NCI-H146 treated with DMSO at 0.1 percent for 48 hours (cell line): ENCODE data around the gene CFAP74.

ENCODE experiments used
- DNase-seq: peaks from one replicate; lab custom pipeline; 2025; ENCODE audit not compliant: unreplicated experiment; lab: John Stamatoyannopoulos, UW

The CFAP74 gene, protein sequence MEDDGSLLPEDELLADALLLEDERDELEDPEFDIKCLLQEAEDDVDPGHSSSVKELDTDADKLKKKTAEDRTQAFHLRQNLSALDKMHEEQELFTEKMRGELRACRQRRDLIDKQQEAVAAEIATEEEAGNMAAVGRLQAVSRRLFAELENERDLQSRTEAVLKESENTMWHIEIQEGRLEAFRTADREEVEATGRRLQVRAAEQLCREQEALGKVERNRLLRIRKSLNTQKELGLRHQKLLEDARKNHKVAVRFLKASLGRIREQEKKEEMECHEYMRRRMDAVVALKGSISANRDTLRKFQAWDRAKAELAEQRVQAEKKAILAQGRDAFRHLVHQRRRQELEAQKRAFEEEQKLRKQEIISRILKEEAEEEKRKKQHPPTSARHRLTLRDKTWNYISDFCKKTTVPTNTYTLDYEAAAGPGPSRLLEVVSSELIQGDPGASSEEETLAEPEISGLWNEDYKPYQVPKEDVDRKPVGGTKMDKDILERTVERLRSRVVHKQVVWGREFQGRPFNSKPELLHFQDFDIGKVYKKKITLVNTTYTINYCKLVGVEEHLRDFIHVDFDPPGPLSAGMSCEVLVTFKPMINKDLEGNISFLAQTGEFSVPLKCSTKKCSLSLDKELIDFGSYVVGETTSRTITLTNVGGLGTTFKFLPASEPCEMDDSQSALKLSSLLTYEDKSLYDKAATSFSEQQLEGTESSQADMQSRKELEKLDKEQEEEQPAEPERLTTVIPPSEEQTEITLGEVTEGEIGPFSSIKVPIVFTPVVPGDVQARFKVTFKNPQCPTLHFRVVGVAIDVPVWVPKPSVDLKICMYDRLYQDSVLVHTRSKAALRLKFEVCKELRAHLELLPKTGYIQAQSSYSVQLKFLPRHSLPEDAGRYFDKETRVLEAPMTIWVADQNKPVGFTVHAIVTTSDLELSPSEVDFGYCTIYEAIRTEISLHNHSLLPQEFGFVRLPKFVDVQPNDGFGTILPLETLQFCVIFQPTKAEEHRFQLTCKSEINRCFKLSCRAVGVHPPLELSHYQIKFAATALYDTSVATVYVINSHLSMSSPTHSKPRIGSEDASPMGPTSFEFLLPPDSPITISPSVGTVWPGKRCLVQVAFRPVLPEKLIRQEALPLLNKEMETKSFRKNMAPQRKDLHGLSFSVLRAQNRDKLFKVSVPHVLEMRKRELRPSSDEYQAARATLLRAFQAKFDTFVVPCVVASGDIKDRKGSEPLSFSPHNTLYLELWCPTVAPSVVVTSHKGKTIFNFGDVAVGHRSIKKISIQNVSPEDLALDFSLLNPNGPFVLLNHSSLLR (N-terminal part only)

DNA sequence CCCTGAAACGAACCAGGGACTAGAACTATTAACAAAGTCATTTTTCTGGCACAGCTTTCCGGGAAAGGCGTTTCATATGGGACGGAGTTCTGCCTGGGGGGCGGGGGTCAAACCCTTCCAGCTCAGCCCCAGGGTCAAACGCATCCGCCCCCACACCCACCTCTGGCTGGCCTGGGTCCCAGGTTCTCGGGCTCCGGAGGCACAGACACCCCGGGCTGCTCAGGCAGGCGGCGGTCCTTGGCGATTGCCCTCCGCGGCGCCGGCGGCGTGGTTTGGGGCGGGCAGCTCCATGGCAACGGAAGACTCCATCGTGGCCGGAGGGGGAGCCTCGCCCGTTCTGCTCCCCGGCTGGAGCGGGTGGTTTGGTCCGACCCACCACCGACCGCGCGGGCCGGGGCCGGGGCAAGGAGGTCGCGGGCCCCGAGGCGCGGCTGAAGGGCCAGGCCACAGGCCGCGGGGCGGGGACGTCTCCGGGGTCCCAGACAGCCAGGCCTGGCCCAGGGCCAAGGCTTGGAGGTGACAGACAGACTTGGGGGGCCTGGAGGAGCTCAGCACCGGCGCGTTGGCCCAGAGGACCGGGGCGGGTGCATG is at the start of gene CFAP74:
TSS of gene CFAP74 (minus strand) at position 246 of the 591 bp plus-strand sequence. CDS start 12,830 bp downstream, outside the sequence.
- no peak for DNase-seq

DNA sequence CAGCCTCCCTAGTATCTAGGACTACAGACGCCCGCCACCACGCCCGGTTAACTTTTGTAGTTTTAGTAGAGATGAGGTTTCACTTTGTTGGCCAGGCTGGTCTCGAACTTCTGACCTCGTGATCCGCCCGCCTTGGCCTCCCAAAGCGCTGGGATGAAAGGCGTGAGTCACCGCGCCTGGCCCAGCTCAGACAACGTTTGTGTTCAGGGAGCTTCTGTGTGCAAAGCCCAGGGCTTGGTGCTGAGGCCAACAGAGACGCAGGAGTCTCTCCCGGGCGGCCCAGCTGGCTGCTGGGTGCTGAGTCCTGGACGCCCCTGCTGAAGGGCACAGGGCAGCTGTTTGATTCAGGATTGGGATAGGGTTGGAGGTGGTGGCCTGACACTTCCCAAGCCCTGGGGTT is 49.6 kb upstream of the CFAP74 start:
- no peak for DNase-seq

DNA sequence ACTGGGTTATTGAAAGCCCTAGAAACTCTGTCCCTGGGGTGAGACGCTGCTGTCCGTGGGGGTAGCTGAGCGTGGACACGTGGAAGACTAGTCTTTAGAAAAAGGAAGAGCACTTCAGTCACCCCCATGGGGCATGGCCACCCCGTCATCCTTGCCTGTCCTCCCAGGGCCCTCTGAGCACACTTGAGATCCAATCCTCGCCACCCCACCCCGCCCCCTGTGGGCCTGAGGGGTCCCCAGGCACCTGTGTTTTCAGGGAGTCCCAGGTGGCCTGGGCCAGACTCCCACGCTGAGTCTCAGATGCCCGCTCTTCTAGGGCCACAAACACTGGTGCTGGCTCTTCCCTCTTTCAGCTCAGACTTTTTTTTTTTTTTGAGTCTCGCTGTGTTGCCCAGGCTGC is 49.2 kb upstream of the CFAP74 start:
- no peak for DNase-seq

DNA sequence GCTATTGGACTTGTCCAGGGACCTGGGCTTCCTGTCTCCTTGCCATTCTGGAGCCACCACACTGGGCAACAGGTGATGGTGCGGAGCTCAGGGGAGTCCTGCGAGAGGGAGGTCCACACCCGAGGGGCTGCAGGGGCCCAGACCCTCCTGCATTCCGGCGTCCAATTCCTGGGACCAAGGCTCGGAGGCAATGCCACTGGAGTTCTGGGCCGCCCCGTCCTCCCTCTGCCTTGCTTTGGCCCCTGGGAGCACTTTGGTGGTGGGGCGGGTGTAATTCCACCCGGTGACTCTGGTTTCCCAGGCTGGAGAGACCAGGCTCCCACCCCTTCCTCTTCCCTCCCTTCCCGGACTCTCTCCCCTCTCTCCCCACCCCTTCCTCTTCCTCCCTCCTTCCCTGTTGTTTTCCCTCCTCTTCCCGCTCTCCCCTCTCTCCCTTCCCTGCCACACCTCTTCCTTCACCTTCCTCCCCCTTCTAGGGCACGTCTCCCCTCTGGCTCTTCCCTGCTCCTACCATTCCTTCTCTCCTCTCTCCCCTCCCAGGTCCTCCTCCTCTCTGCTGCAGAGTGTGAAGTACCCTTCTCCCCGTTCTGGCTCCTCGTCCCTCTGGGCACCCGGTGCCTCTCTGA is 48.6 kb upstream of the CFAP74 start:
- DNase-seq = no peak

DNA sequence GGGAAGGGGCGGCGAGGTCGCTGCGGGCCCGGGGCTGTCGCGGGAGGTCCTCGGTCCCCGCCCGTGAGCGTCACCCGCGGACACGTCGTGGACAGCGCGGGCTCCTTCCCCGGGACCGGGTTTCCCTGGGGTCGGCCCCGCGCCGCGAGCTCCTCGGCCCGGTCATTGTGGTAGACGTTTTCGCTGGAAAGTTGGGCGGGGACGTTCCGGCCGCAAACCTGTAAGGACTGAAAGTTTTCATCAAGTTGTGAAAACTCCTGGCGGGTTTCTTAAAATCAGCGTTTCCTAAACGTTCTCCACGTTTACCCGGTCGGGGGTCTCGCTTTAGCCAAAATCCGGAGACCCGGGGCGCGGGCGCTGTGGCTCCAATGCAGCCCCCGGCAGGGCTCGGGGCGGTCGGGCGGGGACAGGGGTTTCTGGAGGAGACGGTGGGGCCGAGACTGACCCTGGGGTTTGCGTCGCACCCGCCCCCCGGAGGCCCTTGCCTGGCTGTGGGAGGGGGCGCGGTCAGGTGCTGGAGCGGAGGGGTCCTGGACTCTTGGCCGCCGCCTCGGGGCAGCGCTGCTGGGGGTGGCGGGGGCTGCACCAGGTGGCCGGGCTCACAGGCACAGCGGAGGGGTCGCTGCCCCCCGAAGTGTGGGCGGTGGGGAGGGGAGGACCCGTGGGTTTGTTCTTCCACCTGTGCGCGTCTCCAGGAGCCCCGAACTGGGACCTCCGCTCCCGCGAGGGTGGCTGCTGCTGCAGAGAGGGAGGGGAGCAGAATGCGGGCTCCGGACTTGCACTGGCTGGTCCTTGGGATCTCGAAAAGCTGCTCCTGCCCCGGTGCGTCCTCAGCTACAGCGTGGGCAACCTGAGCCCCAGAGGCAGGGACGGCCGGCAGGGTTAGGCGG is 47.5 kb upstream of the CFAP74 start:
- no peak for DNase-seq

DNA sequence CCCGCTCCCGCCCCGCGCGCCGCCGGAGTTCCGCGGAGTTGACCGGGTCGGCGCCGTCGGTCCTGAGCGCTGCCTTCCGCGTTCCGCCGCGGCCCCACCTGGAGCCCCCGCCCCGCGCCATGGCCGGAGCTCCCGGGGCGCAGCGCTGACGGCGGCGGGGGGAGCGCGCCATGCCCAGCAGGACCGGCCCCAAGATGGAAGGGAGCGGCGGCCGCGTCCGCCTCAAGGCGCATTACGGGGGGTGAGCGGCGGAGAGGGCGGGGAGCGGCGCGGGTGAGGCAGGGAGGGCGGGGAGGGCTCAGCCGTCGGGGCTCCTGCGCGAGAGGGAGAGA is 46.8 kb upstream of the CFAP74 start:
- DNase-seq = no peak

DNA sequence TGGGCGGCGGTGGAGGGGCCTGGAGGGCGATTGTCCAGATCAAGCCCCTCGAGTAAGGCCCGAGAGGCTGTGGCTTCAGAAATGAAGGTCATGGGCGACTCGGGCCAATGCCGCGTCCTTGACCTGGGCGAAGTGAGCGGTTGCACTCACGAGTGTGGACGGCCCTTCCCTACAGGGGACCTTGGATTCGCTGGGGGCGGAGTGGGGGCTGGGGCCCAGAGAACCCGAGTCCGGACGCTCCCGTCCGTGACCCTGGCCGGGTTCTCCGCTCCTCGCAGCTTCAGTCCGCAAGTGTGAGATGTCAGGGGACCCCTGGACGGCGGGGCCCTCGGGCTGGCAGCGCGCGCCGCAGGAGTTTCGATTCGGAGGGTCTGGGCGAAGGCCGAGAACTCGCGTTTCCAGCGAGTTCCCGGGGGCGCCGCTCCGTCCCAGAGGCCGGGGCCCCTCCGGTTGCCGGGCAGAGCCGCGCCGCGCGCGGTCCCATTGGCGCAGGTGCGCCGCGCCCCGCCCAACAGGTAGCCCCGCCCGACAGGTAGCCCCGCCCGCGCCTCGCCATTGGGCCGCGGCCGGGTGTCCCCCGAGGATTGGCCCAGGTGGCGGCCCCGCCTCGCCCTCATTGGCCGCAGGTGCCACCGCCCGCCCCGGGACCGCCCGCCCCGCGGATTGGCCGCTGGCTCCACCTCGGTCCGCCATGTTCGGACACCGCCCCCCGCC is 46.3 kb upstream of the CFAP74 start, which contains the start of gene PRKCZ:
TSS of gene PRKCZ (plus strand) at position 694 of the 714 bp plus-strand sequence. CDS start 220 bp downstream, outside the sequence.
- peak; percentile 47 for DNase-seq

DNA sequence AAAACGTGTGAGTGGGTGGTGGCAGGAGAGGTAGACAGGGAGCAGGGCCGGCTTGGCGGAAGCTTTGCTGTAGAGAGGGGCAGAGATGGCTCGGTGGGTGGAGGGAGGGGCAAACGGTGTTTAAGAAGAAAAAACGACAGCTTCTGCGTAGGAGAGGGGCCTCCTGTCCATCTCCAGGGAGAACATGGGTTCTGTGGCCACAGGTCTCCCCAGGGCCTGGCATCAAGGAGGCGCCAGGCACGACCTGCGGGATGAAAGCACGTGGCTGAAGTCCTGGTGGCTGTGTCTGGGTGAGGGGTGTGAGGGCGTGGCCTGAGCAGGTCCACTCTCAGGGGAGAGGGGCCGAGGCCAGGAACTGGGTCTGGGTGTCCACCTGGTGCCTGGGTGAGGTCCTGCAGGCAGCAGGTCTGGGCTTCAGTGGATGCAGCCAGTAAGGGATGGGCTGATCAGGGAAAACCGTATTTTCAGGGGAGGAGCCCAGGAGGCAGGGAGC is 45.7 kb upstream of the CFAP74 start:
- no peak for DNase-seq

DNA sequence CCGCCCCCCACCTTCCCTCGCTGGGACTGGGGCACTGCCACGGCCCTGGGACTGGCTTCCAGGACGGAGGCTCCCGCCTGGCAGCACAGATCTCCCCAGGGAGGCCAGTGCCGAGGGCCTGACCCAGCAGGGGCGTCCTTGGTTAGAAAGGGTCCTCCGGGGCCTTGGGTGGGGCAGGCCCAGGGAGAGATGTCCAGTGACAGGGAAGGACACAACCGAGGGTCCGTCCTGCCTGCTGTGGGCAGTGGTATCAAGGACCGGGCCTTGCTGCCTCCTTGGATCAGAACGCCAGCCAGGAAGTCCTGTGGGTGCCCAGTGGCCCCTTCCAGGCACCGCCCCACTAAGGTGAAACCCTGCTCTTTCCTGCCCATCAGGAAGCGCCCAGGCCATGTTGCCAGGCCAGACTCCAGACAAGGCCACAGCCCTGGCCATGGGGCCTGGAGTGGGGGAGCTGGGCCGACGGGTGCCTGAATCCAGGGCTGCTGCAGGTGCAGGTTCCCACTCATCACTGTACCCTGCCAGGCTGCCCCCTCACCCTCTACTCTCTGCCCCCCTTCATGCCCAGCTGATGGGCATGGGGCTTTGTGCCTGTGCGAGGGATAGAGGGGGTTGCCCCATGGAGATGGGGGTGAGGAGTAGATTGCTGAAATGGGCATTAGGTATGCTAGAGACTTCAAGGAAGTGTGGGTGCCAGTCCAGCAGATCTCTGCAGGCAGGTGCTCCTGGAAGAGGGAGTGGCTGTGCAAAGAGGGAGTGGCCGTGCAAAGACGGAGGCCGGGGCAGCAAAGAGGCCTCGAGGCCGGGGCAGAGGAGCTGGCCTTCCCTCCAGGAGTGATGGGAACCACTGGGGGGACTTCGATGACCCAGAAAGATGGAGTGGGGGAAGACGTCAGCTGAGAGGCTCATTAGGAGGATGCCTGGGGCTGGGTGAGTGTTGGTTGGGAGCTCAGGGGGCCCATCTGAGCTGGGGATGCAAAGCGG is 44.5 kb upstream of the CFAP74 start:
- DNase-seq = no peak

DNA sequence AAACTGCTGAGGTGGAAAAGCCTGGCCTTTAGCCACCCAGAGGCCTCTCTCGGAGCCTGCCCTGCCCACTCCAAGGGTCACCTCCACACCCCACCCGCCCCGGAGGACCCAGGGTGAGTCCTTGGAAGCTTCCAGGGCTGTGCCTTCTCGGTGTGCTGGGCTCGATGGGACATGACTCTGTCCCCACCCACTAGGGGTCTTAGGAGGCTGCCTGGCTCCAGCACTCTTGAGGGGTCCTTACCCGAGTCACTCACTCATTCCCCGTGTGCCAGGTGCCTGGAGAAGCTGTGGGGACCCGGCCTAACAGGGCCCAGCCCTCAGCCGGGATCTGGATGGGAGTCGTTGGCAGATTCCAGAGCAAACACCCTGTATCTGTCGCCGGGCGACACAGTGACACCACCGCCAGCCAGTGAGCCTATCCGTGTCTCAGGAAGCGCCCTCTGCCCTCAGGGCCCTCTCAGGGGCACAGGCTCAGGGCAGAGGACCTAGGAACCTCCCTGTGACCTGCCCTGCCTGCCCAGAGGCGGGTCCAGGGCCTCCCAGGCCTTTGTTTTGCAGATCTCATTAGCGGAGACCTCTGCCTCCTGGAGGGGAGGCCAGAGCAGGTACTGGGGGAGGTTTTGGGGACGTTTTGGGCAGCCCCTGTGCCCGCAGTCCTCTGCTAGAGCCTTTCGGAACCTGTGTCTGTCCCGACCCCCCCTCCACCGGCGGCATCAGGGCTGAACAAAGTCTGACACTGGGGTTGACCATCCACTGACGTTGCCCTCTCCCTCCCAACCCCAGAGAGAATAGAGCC is 43.6 kb upstream of the CFAP74 start:
- DNase-seq = no peak

DNA sequence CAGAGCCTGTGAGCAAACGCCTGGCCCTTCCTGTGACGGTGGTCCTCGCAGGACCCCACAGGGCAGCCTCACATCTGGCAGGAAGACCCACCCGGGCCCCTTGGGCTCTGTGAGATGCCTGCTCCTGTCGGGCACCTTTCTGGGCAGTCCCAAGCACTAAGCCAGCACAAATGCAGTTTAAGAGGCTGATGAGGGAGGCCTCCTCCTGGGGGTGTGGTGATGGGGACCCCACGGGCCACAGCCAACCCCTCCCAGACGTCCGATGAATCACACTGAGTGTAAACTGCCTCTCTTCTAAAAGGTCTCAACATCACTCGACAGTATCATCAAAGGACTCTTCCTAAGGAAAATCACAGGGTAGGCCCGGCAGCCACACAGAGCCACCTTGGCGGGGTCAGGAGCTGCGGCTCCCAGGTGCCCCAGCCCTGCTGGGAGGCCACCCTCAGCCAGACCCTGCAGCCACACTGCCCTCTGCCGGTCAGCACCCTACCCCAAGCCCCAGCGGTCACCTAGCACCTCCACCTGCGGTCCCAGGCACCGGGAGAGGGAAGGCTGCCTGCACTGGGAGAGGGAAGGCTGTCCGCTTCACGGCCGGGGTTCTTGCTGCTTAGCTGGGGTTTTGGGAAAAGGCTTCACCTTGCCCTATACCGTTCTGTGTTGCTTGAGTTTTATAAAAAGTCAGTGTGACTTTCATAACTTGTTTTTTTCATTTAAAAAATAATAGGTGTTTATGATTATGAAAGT is 42.8 kb upstream of the CFAP74 start:
- DNase-seq = peak; percentile 18

DNA sequence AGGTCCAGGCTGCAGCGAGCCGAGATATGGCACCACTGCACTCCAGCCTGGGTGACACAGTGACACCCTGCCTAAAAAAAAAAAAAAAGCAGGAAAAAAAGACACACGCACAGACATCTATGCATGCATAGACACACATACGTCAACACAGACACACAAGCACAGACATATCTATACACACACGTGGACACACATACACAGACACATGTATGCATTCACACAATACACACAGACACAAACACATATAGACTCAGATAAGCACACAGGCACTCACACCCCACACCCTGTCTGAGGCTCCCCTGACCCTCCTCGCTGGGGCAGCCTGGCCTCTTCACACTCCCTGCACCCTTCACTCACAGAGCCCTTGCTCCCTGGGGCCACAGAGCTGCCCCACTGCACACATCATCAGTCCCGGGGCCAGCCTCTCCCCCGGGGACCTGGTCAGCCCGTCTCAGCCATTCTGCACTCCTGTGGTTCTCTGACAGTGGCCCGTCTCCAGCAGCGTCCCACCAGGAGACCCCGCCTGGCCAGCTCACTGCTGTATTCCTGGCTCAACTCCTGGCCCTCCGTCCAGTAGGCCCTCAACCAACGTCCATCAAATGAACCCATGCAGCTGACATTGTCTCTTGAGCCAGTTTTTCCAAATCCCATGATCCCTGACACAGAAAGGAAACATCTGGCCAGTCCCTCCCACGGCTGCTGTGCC is 42.0 kb upstream of the CFAP74 start:
- DNase-seq = no peak

DNA sequence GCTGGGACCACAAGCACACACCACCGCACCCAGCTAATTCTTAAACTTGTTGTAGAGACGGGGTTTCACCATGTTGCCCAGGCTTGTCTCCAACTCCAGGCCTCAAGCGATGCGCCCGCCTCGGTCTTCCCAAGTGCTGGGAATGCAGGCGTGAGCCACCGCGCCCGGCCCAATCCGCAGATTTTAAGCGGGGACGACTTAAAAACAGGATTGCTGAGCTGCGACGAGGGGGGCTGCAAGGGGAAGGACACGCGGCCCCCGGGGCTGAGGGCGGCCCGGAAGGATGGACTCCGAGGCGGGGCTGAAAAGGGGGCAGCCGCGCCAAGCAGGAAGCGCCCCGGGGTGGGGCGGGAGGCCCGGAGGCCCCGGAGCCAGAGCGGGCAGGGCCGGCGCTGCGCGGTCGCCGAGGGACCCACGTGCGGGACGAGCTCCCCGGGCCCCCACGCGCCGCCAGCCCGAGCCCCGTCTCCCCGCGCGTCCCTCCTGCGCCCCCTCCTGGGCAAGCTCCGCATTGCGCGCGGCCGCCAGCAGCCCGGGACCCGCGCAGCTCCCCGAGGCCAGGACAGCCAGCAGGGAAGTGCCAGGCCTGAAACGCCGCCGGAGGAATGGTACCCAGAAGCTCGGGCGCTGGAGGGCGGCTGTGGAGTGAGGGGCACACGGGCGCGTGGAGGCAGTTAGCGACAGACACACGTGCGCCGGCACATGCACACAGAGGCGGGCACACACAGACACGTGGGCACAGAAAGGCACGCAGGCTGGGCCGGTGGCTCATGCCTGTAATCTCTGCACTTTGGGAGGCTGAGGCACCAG is 41.1 kb upstream of the CFAP74 start:
- no peak for DNase-seq

DNA sequence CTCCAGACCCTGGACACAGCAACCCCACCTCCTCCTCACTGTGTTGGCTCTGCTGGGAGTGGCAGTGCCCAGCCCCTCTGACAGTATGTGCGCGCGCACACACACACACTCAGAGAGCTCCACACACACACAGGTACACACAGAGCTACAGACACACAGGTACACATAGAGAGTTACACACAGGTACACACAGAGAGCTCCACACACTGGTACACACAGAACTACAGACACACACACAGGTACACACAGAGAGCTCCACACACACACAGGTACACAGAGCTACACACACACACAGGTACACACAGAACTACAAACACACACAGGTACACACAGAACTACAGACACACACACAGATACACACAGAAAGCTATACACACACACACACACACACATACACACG is 40.3 kb upstream of the CFAP74 start:
- DNase-seq = no peak
